Thoracic aorta (tissue), 2 donors: ENCODE data around the gene NEURL1. TPM values are rescaled to one million over a fixed set of nuclear protein-coding genes. Genes with fewer than 3 reads are reported as not detected.

Experiments
- ATAC-seq: fragments of 150-250 bp; one replicate; pipeline ENCODE4 v1.8.0; 2017; ENCODE audit warnings: low read depth; ENCODE audit not compliant: insufficient number of reproducible peaks, low FRiP score
- DNase-seq: peaks from one replicate; pipeline ENCODE4 v3.0.0-alpha.2; 2020; ENCODE audit warnings: low spot score
- H3K27ac ChIP-seq, 2 donors: fragments of 200-600 bp; sonication (generic); 1 replicate in 1 of 2; 2 replicates in 1 of 2; pipeline ENCODE4 v1.5.1; 2016; ENCODE audit warnings: mild to moderate bottlenecking in 2 of 2, moderate library complexity in 2 of 2
- H3K27me3 ChIP-seq: fragments of 200-600 bp; sonication (generic); replicated peaks from 2 replicates; pipeline ENCODE4 v1.6.0; 2016; ENCODE audit warnings: mild to moderate bottlenecking; ENCODE audit not compliant: insufficient read depth
- H3K36me3 ChIP-seq: fragments of 200-600 bp; sonication (generic); one replicate; pipeline ENCODE4 v1.5.1; 2016
- H3K4me1 ChIP-seq, 2 donors: fragments of 200-600 bp; sonication (generic); 1 replicate in 1 of 2; 2 replicates in 1 of 2; pipeline versions ENCODE4 v1.5.1 to v1.6.0; 2016; ENCODE audit warnings: low read depth in 2 of 2, mild to moderate bottlenecking in 1 of 2; ENCODE audit not compliant: control insufficient read depth in 1 of 2
- H3K4me3 ChIP-seq: fragments of 200-600 bp; sonication (generic); 2 replicates; pipeline ENCODE4 v1.5.1; 2016; ENCODE audit warnings: mild to moderate bottlenecking
- H3K9me3 ChIP-seq: fragments of 200-600 bp; sonication (generic); 2 replicates; pipeline ENCODE4 v1.5.1; 2016
- CTCF ChIP-seq: fragments of 200-600 bp; sonication (generic); IDR thresholded peaks from one replicate; pipeline ENCODE4 v1.5.1; 2019; ENCODE audit warnings: antibody characterized with exemption
- total RNA-seq, 2 donors: library from RNA; depleted of rRNA; stranded (reverse); fragments of >200 nt; gene quantifications; one replicate each; pipeline versions ENCODE4 v1.1.0 to v1.2.3, GENCODE V29; 2016

The NEURL1 gene
- total RNA-seq, 2 donors from 2014 or later: 0.28 TPM; not detected in 1

GRCh38 chr10:103553743-103554487 is 60.4 kb downstream of the NEURL1 start:
- Histone ChIP-seq H3K27ac (no peak overlapping the region), H3K9me3 (no peaks in the 10 kb centered on the region), H3K36me3 (no peaks in the 10 kb centered on the region), H3K4me3 (no peak overlapping the region), H3K27me3 (no peaks in the 10 kb centered on the region), H3K4me1 (peaks cover 5 to 13% of the 10 kb centered on the region in 2 donors)
- DNase-seq (no peak), ATAC-seq (no peak)
- no peak for TF ChIP-seq CTCF

- Histone ChIP-seq H3K9me3 (no peaks in the 10 kb centered on the region), H3K4me3 (peak overlapping the region; percentile 65), H3K36me3 (no peaks in the 10 kb centered on the region), H3K27me3 (no peaks in the 10 kb centered on the region), H3K4me1 (peaks cover 5 to 13% of the 10 kb centered on the region in 2 donors), H3K27ac (no peak overlapping the region)
- no peak for ATAC-seq
- DNase-seq: no peak
- no peak for TF ChIP-seq CTCF
These were observed 61.2 kb downstream of the NEURL1 start for GRCh38 chr10:103554488-103555324.

- ATAC-seq (no peak), DNase-seq (no peak)
- Histone ChIP-seq H3K9me3 (no peaks in the 10 kb centered on the region), H3K36me3 (no peaks in the 10 kb centered on the region), H3K27me3 (no peaks in the 10 kb centered on the region), H3K4me1 (peaks cover 5 to 13% of the 10 kb centered on the region in 2 donors), H3K27ac (no peak overlapping the region), H3K4me3 (peak overlapping the region; percentile 65)
- no peak for TF ChIP-seq CTCF
These were observed 61.8 kb downstream of the NEURL1 start for GRCh38 chr10:103555325-103555649.

- Histone ChIP-seq H3K27me3 (no peaks in the 10 kb centered on the region), H3K9me3 (no peaks in the 10 kb centered on the region), H3K27ac (no peak overlapping the region), H3K4me1 (peaks cover 5 to 13% of the 10 kb centered on the region in 2 donors), H3K36me3 (no peaks in the 10 kb centered on the region), H3K4me3 (peak overlapping the region; percentile 65)
- ATAC-seq (no peak), DNase-seq (no peak)
- no peak for TF ChIP-seq CTCF
These were observed 62.2 kb downstream of the NEURL1 start for GRCh38 chr10:103555712-103556111.

- Histone ChIP-seq H3K27me3 (no peaks in the 10 kb centered on the region), H3K36me3 (no peaks in the 10 kb centered on the region), H3K4me3 (no peak overlapping the region), H3K4me1 (peaks cover 5 to 13% of the 10 kb centered on the region in 2 donors), H3K9me3 (no peaks in the 10 kb centered on the region), H3K27ac (no peak overlapping the region)
- no peak for TF ChIP-seq CTCF
- ATAC-seq: no peak
- no peak for DNase-seq
These were observed 63.0 kb downstream of the NEURL1 start for GRCh38 chr10:103556383-103557007.
